ENCODE results near the gene JMJD6.

DNA sequence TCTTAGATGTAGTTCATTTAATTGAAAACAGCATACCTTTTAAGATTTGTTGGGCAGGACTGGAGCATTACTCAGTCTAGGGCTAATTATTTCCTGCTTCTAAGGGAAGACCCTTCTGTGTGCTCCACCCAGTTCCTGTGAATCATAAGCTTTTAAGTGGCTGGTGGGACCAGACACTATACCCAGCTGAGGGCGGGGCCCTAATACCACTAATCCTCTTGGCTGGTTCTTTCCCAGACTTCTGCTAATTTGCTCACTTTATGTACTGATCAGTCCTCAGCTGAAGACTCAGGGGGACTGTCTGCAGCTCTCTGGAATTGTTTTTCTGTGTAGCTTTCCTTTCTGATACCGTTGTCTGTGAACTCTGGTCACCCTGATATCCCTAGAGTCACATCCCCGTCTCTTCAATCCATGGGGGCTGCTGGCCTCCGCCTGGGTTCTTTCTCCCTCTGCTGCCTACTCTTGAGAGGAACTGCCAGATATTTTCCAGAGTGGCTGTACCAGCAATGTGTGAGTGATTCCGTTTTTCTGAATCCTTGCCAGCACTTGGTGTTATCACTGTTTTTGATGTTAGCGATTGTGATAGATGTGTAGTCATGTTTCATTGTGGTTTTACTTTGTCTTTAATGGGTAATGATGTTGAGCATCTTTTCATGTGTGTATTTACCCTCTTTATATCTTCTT lies 46.6 kb upstream of the JMJD6 start:
- TF ChIP-seq POLR2A (IDR thresholded peaks at IDR 0.05; ENCODE audit: low read depth, low read length), result no peak
- no peak for TF ChIP-seq TAF1 (IDR thresholded peaks at IDR 0.05; ENCODE audit: borderline replicate concordance, low read depth, low read length)
- no peak for TF ChIP-seq POLR2AphosphoS5 (IDR thresholded peaks at IDR 0.05; ENCODE audit: low read depth, low read length)
